ENCODE measurements around the gene KRT6A.
"Not testable (repeated sequence)": the region's sequence is repeated elsewhere in the genome, so short reads cannot be mapped to it uniquely, and the experiment has no call there.

The KRT6A gene

GRCh38 chr12:52500574-52500973 is 7.5 kb upstream of the KRT6A start:
- not testable (repeated sequence) for DNase-seq (ENCODE audit: low spot score)

DNA sequence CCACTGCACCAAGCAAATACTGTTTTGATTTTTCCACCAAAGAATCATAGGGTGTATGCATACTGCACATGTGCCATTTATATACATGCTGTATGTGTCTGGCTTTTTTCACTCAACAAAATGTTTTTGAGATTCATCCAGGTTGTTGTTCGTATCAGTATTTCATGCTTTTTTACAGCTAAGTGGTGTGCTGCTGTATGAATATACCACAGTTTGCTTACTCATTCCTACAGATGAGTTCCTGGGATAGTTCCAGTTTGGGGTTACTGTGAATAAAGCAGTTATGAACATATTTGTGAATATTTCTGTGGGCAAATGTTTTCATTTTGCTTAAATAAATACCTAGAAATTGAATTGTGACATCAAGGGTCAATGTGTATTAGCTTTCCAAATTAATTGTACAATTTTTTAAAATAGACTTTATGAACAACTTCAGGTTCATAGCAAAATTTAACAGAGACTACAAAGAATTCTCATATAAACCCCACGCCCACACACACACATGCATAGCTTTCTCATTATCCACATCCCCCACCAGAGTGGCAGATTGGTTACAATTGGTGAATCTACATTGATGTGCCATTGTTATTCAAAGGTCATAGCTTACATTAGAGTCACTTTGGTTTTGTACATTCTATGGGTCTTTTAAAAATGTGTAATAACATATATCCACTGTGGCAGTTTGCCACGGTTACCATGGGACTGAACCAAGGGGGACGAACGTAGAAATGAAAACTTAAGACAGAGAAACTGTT is 6.9 kb upstream of the KRT6A start:
- no peak for DNase-seq (ENCODE audit: low spot score)

GRCh38 chr12:52498946-52499345 is 5.9 kb upstream of the KRT6A start:
- DNase-seq (ENCODE audit: low spot score), result no peak

GRCh38 chr12:52497975-52498374 is 4.9 kb upstream of the KRT6A start:
- no peak for DNase-seq (ENCODE audit: low spot score)

- DNase-seq (ENCODE audit: low spot score), result no peak
Observed at GRCh38 chr12:52496590-52497071, 3.6 kb upstream of the KRT6A start.

GRCh38 chr12:52496054-52496453 is 3.0 kb upstream of the KRT6A start:
- DNase-seq (ENCODE audit: low spot score), result no peak

DNA sequence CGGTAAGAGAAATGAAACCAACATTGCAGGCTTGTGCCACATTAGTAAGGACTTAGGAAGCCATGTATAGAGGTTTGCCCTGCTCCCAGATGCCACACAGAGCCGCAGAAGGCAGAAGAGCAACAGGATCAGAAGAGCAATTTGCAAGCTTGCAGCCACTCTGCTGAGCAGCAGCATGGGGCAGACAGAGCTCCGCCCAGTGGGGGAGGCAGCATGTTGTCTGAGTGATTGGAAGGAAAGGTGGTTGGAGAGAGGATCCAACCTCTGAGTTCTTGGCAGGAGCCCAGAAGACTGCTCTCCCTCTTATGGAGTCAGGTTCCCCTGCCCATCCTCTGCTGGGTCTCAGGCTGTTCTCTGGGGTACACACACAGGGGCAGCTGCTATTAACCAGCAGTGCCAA is 2.3 kb upstream of the KRT6A start:
- no peak for DNase-seq (ENCODE audit: low spot score)

- DNase-seq (ENCODE audit: low spot score), result no peak
Observed at GRCh38 chr12:52494518-52494917, 1.5 kb upstream of the KRT6A start.

- DNase-seq (ENCODE audit: low spot score), result no peak
Observed at GRCh38 chr12:52494100-52494499, 1.0 kb upstream of the KRT6A start.

DNA sequence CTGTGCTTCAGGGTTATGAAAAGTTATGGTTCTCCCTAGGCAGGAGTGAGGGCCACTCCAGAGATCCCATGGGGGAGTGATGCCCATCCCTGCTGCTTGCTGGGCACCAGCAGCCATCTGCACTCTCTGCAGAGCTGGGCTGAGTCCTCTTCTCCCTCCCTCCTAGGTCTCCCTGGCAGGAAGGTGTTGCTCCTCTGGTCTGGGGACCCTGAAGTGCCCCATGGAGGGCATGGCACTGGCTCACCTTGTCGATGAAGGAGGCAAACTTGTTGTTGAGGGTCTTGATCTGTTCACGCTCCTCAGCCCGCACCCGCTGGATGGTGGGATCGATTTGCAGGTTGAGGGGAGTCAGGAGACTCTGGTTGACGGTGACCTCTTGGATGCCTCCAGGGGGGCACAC is 652 bp downstream of the KRT6A start:
- DNase-seq (ENCODE audit: low spot score), result not testable (repeated sequence)

GRCh38 chr12:52491495-52491894 is 1.6 kb downstream of the KRT6A start:
- DNase-seq (ENCODE audit: low spot score), result not testable (repeated sequence)

- no peak for DNase-seq (ENCODE audit: low spot score)
Observed at GRCh38 chr12:52488736-52489135, 4.3 kb downstream of the KRT6A start.

- not testable (repeated sequence) for DNase-seq (ENCODE audit: low spot score)
Observed at GRCh38 chr12:52487744-52488443, 5.2 kb downstream of the KRT6A start.

DNA sequence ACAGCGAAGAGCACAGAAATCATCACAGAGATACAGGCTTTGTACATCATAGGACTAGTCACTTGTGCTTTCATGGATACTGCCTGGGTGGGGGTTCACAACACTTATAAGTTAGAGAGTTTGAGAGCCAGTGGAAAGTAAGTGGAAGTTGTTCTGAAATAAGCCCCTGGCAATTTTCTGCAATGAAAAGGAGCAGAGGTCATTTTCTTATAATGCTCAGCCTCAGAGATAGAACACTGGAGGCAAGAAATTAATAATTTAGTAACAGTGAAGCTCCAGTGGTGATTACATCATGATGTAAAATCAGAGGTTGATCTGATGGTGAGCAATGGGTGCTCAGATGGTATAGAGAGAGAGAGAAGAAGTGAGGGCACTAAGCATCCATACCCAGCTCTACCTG is 5.8 kb downstream of the KRT6A start:
- DNase-seq (ENCODE audit: low spot score), result no peak

DNA sequence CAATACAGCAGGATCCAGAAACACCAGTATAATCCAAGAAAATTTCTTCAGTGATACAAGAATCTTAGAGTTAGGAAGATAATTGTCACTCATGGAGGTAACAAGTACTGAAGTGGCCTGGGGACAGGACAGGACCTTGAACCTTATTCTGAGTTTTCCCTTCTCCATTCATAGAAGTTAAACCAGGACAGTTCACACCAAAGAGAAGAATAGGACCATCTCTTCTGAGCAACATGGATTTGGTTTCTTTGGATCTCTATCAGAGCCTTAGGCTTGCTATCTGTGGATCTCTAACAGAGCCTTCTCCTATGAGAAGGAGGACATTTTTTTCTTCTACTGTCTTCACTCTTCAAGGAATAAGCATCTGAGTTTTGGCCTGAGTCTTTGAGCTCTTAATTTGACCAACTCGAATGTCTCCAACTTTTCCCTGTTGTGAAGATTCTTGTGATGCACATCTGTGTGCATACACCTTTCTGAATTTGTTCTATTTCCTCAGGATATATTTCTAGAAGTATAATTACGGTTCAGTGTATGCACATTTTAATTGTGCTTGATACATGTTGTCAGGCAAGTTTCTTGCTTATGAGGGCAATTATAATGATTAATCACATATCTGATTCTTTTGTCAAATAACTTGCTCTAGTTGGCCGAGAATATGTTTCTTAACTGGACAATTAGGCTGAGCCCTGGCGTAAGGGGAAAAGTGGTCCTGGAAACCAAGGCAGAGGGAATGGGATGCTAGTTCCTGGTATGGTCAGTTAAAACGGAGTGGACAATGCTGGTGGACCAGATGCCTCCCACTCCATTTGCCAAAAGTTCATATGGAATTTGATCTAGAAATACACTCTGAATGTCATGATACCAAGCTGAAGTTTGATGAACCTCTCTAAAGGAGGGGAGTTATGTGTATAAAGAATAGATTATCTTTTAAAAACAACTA is 6.6 kb downstream of the KRT6A start:
- no peak for DNase-seq (ENCODE audit: low spot score)

GRCh38 chr12:52480073-52480472 is 13.0 kb downstream of the KRT6A start:
- DNase-seq (ENCODE audit: low spot score), result no peak

DNA sequence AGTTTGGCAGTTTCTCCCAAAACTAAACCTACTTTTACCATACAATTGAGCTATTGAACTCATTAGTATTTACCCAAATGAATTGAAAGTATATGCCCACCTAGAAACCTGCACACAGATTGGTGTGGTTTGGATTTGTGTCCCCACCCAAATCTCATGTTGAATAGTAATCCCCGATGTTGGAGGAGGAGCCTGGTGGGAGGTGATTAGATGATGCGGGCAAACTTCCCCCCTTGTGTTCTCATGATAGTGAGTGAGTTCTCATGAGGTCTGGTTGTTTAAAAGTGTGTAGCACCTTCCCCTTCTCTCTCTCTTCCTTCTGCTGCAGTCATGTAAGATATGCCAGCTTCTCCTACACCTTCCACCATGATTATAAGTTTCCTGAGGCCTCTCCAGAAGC is 15.4 kb downstream of the KRT6A start:
- DNase-seq (ENCODE audit: low spot score), result no peak

GRCh38 chr12:52474212-52474611 is 18.8 kb downstream of the KRT6A start:
- DNase-seq (ENCODE audit: low spot score), result no peak

DNA sequence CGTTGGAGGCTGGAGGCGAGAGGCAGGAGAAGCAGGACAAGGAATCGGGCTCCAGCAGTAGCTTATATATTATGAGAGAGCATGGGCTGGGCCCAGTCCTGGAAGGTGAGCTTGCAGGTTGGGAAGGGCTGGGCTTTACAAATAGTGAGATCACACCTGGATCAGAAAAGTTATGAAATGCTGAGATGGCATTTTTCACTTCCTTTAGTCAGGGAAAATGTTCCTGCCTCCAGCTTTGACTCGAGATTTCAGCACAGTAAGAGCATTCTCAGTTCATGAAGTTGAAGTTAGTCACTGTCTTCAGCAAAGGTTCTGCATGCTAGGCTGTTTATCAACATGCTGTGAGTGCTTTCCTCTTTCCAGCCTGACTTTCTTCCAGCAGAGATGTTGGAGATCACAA is 19.3 kb downstream of the KRT6A start, which contains the start of gene KRT6C:
KRT6C (minus strand) TSS at position 38 of the 400 bp plus-strand sequence. CDS start 68 bp downstream, outside the sequence.
- no peak for DNase-seq (ENCODE audit: low spot score)

DNA sequence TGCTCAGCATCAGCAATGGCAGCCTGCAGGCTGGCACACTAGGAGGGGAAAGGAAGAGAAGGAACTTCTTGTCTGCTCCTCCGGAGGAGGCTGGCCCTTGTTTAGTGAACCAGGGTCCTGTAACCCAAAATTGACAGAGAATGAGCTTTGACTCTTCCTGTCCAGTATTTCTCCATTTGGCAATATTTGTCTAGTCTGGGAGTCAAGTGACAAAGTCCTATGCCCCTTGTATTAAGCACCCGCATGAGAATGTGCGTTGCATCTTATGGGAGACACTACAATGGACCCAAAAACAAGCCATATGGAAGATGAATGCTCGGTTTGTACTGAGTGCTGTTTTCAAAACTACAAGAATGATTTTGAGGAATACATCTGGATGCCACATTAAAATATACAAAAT is 23.2 kb downstream of the KRT6A start:
- no peak for DNase-seq (ENCODE audit: low spot score)

DNA sequence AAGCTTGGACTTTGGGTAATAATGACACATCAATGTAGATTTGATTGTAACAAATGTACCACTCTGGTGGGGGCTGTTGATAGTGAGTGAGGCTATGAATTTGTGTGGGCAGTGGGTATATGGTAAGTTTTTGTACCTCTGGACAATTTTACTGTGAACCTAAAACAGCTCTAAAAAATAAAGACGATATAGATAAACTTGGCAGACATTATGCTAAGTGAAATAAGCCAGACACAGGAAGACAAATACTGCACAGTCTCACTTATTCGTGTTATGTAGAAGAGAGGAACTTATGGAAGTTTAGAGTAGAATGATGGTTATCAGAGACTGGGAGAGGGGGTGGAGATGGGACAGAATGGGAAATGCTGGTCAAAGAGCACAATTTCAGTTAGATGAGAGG is 28.2 kb downstream of the KRT6A start:
- DNase-seq (ENCODE audit: low spot score), result no peak

GRCh38 chr12:52461693-52462092 is 31.4 kb downstream of the KRT6A start:
- no peak for DNase-seq (ENCODE audit: low spot score)

All from HuH-7.5 (cell line).